Osteoblast (primary cell): ENCODE results near the gene SELENOO. TPM values are rescaled to one million over a fixed set of nuclear protein-coding genes. Genes with fewer than 3 reads are reported as not detected.

Experiments used
- DNase-seq: peaks from one replicate; pipeline ENCODE4 v3.0.0; 2011; ENCODE audit warnings: low spot score, mixed read lengths; ENCODE audit not compliant: insufficient read length; ENCODE audit errors: missing footprints
- H2AFZ ChIP-seq: 2 replicates; pipeline ENCODE4 v1.6.0; 2011; ENCODE audit warnings: mild to moderate bottlenecking, low read length
- H3K27ac ChIP-seq: 2 replicates; pipeline ENCODE4 v1.5.1; 2011; ENCODE audit warnings: mild to moderate bottlenecking, low read depth, low read length, moderate library complexity
- H3K27me3 ChIP-seq: 2 replicates; pipeline ENCODE4 v1.6.0; 2012; ENCODE audit warnings: mild to moderate bottlenecking, control low read depth, inconsistent platforms, low read length, moderate library complexity; ENCODE audit not compliant: insufficient read depth
- H3K36me3 ChIP-seq: 2 replicates; pipeline ENCODE4 v1.5.1; 2011; ENCODE audit warnings: mild to moderate bottlenecking, low read length, control low read depth, moderate library complexity; ENCODE audit not compliant: insufficient read depth
- H3K4me1 ChIP-seq: 2 replicates; pipeline ENCODE4 v1.5.1; 2011; ENCODE audit warnings: mild to moderate bottlenecking, low read length, control low read depth, moderate library complexity; ENCODE audit not compliant: insufficient read depth
- H3K4me2 ChIP-seq: 2 replicates; pipeline ENCODE4 v1.6.0; 2011; ENCODE audit warnings: mild to moderate bottlenecking, low read length; ENCODE audit not compliant: insufficient read depth
- H3K4me3 ChIP-seq: fragments of 200-600 bp; sonication (generic); 3 replicates; pipeline ENCODE4 v1.5.1; 2012; ENCODE audit warnings: mild to moderate bottlenecking, low read length, inconsistent platforms; ENCODE audit not compliant: insufficient read depth
- H3K79me2 ChIP-seq: 2 replicates; pipeline ENCODE4 v1.6.0; 2012; ENCODE audit warnings: mild to moderate bottlenecking, low read length, control low read depth, inconsistent platforms; ENCODE audit not compliant: insufficient read depth
- H3K9me3 ChIP-seq: 2 replicates; pipeline ENCODE4 v1.5.1; 2011; ENCODE audit warnings: low read depth, low read length, control low read depth
- H4K20me1 ChIP-seq: 2 replicates; pipeline ENCODE4 v1.6.0; 2012; ENCODE audit warnings: mild to moderate bottlenecking, low read length, control low read depth; ENCODE audit not compliant: insufficient read depth
- CTCF ChIP-seq: IDR thresholded peaks from 2 replicates; pipeline ENCODE4 v1.5.1; 2011; ENCODE audit warnings: mild to moderate bottlenecking, low read depth, low read length, moderate library complexity; ENCODE audit errors: extremely low read depth
- total RNA-seq: library from RNA; depleted of rRNA; stranded (reverse); fragments of >200 nt; gene quantifications from 2 replicates; pipeline ENCODE4 v1.2.3, GENCODE V29; 2012

SELENOO gene
- total RNA-seq, 1 donor: 15.6 TPM

GRCh38 chr22:50258361-50259292 lies 57.8 kb downstream of the SELENOO start:
- Histone ChIP-seq H3K4me3 (no peak overlapping the region), H3K4me1 (peaks cover 9% of the 10 kb centered on the region), H3K27me3 (no peaks in the 10 kb centered on the region), H2AFZ (no peak overlapping the region), H3K36me3 (peaks cover 2% of the 10 kb centered on the region), H4K20me1 (no peaks in the 10 kb centered on the region), H3K4me2 (no peak overlapping the region), H3K9me3 (no peaks in the 10 kb centered on the region), H3K27ac (no peak overlapping the region), H3K79me2 (peaks cover 15% of the 10 kb centered on the region)
- no peak for TF ChIP-seq CTCF
- DNase-seq: no peak

- Histone ChIP-seq H3K4me1 (peaks cover 9% of the 10 kb centered on the region), H3K4me2 (no peak overlapping the region), H3K36me3 (peaks cover 2% of the 10 kb centered on the region), H2AFZ (no peak overlapping the region), H4K20me1 (no peaks in the 10 kb centered on the region), H3K27me3 (no peaks in the 10 kb centered on the region), H3K4me3 (no peak overlapping the region), H3K9me3 (no peaks in the 10 kb centered on the region), H3K27ac (no peak overlapping the region), H3K79me2 (peaks cover 15% of the 10 kb centered on the region)
- no peak for TF ChIP-seq CTCF
- DNase-seq: no peak
Measured at GRCh38 chr22:50259302-50259701, 58.5 kb downstream of the SELENOO start.

GRCh38 chr22:50260434-50260800 lies 59.6 kb downstream of the SELENOO start:
- Histone ChIP-seq H3K4me3 (peak overlapping the region; percentile 74), H3K4me1 (peaks cover 9% of the 10 kb centered on the region), H3K27ac (no peak overlapping the region), H4K20me1 (no peaks in the 10 kb centered on the region), H2AFZ (peak overlapping the region; percentile 31), H3K27me3 (no peaks in the 10 kb centered on the region), H3K36me3 (peaks cover 2% of the 10 kb centered on the region), H3K9me3 (no peaks in the 10 kb centered on the region), H3K79me2 (peaks cover 15% of the 10 kb centered on the region), H3K4me2 (peak overlapping the region; percentile 84)
- TF ChIP-seq CTCF: no peak
- DNase-seq: peak; percentile 93

GRCh38 chr22:50260801-50261614 lies 60.2 kb downstream of the SELENOO start:
- DNase-seq: peak; percentile 97
- no peaks in the 10 kb centered on the region for H4K20me1 ChIP-seq
- no peaks in the 10 kb centered on the region for H3K36me3 ChIP-seq
- H3K4me3 ChIP-seq: peak overlapping the region; percentile 74
- H2AFZ ChIP-seq: peak overlapping the region; percentile 31
- no peaks in the 10 kb centered on the region for H3K27me3 ChIP-seq
- H3K4me1 ChIP-seq: peaks cover 9% of the 10 kb centered on the region
- no peaks in the 10 kb centered on the region for H3K9me3 ChIP-seq
- H3K4me2 ChIP-seq: peak overlapping the region; percentile 84
- TF ChIP-seq CTCF: no peak
- H3K79me2 ChIP-seq: peaks cover 15% of the 10 kb centered on the region
- no peak overlapping the region for H3K27ac ChIP-seq
